IPS DF 19.7 (cell line): ENCODE measurements around the gene ASIC1.

Source experiments
- DNase-seq: peaks from one replicate; pipeline ENCODE4 v3.0.0-alpha.2; 2013; ENCODE audit warnings: low read depth, low spot score

ASIC1 gene

DNA sequence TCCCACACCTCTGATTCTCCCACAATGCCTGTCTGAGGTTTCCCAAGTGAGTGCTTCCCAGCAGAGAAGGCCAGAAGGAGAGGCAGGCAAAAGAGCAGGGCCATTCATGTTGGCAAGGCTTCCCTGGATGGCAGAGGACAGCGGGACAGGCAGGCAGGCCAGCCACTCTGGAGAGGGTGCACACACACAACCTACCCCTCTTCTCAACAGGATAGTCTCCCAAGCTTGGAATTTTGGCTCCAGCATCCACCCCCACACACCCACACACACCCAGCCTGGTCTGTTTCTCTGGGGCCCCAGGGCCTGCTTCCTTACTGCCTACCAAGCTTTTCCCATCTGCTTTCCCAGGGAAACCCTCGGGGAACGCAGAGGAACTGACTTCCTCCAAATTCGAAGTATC, 16.7 kb upstream of the ASIC1 start:
- DNase-seq, result no peak

DNA sequence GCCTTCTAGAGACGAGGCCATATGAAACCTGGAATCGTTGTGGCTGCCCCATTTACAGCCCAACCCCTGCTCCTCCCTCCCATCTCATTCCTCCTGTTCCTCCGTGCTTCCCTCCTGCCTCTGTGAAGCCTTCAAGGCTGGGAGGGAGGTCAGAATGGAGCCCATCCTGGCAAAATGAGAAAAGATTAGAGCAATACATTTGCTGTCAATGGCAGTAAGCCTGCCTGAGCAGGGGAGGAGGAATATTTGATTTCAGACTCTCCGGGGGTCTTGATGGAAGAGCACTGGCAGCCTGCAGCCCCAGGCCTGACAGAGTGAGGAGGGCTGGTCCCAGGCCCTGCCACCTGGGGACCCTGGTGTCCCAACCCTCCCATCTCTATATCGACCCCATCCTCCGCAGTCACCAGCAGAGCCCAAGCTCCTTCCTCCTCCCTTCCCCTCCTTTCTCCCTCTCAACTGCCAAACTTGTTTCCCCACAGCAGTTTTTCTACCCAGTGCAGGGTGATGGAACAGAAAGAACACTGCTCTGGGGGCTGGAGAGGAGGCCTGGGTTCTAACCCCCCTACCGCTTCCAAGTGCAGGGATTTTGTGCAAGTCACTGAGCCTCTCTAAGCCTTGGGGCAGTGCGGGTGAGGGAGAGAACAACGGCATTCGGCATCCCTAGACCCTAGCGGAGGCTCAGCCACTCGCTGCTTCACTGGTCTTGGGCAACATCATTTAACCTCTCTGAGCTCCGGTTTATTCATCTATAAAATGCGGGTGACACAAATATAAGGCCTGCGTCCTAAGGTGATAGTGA, 16.1 kb upstream of the ASIC1 start:
- DNase-seq, result no peak

- no peak for DNase-seq
These were observed 15.4 kb upstream of the ASIC1 start for GRCh38 chr12:50041962-50042361.

GRCh38 chr12:50042693-50043092, 14.7 kb upstream of the ASIC1 start:
- no peak for DNase-seq

GRCh38 chr12:50043308-50043707, 14.1 kb upstream of the ASIC1 start:
- no peak for DNase-seq

DNA sequence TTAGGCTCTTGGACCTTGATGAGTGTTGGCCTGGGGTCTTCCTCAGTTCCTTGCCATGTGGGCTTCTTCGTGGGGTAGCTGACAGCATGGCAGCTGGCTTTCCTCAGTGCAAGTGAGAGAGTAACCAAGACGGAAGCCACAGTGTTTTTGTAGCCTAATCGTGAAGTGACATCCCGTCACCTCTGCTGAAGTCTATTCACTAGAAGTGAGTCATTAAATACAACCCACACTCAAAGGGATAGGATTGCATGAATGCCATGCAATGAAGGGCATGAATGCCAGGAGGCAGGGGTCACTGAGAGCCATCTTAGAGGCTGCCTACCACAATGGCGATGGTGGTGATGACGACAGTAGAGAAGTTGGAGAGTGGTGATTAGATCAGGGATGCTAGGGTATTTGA, 13.5 kb upstream of the ASIC1 start:
- no peak for DNase-seq

DNA sequence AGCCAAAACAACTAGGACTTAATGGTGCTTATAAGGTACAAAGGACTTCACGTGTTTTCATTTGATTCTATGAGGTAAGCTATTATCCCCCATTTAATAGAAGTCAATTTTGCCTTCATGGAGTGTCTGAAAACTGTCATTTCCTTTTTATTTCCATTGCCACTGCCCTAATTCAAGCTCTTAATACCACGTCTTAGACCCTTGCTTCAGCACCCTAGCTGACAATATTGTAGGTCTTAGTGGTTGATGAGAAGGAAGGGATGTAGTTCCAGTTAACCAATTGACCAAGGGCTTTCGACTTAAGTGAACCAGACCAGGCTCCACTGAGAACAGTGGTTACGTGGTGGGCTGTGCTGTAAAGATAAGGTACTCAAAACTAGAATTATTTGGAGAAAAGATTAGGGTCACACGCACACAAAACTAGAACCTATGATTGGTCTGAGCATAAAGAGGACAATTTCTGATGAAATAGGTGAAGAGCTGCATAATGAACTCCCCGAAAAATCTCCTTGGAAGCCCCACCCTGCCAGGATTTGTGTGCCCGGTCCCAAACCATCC, 9.6 kb upstream of the ASIC1 start:
- DNase-seq, result no peak

DNA sequence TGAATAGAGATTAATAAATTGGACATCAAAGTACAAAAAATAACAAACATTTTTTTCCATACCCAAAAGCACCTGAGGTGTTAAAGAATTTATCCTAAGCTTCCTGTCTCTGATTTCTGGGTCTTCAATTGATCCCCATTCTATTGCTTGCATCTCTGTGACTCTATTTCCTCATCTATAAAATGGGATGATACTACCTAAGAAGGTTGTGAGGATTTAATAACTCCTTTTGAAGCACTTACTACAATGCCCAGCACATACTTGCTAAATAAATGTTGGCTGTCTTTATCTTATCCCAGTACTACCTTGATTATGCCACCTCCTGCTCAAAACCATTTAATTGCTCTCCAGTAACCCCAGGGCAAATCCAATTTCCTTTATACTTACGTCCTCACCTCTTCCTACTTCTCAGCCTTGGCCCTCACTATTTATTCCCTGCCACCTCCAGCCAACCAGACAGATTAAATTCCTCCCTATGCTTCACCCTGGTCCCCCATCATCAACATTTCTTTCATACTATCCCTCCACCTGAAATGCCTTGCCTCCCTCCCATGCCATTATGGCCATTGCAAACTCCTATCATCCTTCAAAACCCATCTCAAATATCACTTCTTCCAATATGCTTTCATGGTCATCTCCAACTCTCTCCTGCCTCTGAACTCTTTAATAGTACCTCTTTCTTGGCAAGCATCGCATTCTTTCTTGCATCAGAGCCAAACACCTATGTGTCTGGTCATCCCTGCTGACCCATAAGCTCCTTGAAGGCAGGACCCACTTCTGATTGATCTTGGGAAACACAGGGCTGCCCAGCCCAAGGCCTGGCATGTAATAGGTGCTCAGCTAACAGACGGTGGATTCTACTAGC, 7.9 kb upstream of the ASIC1 start:
- DNase-seq, result no peak

DNA sequence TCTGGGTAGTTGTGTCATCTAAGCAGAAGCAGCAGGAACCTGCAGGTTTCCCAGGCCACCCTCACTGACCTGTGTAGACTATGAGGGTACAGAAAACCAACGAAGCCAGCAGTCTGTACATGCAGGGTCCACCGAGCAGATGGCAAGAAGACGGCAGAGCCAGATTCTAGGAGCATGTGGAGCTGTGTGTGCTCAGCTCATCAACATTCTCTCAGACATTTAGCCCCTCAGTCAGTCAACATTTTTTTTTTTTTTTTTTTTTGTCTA, 7.3 kb upstream of the ASIC1 start:
- no peak for DNase-seq

DNA sequence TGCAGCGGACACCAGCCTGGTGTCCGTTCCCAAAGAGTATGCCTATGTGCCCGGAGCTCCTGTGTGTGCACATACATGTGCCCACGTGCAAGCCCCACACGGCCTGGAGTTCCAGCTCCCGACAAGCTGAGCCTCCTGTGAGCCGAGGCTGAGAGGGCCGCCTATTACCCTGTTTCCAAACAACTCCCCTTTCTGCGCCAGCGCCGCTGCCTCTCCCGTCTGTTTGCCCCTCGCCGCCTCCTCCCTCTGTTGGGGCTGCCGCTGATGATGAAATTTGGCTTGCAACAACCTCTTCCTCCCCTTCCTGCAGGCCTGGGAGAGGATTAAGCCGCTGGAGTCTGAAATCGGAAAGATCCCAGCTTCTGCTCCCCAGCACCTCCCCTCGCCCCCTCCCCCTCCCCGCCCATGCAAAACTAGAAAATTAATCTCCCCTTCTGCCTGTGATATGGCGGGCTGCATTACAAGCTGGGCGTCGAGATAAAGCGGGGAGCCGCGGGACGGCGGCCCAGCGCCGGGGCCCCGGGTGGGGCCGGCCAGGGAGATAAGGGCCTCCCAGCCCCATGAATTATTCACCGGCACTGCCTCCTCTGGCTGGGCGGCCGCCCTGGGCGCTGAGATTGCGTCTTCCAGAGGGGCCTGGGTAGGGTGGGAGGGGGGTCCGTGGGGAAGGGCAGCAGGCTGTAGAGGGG, 6.8 kb upstream of the ASIC1 start:
- no peak for DNase-seq

GRCh38 chr12:50051101-50051806, 6.1 kb upstream of the ASIC1 start:
- DNase-seq, result no peak

DNA sequence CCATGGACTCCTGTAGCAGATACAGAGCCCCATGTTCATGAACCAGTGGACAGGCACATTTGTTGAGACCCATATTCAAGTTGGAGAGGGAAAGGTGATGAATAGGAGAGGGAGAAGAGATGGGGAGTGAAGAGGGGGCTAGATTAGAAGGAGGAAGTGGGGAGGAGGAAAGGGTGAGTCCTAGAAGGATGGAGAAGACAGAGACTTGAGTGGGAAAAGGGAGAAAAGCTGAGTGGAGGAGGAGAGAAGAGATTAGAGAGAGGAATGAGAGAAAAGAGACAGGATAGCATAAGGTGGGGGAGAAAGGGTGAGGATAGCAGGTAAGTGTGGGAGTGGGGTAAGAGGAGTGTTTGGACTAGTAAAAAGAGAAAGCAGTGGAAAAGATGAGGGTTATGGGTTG, 4.9 kb upstream of the ASIC1 start:
- DNase-seq, result no peak

DNA sequence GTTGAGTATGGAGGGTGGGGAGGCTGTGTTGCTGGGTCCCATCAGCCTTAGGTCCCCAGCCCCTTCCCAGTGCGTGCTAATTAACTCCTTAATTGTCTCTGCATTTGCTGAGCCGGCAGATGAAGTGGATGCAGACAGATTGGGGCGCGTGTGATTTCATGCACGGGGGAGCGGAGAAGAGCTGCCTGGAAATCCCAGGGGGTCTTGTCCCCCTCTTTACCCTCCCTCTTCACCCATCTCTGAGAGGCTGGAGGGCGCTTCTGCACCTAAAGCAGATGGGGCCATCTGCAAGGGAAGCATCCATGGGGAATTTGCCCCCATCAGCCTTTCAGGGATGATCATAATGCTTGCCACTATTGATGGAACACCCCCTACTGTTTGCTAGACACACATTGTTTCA, 4.4 kb upstream of the ASIC1 start:
- DNase-seq, result no peak

DNA sequence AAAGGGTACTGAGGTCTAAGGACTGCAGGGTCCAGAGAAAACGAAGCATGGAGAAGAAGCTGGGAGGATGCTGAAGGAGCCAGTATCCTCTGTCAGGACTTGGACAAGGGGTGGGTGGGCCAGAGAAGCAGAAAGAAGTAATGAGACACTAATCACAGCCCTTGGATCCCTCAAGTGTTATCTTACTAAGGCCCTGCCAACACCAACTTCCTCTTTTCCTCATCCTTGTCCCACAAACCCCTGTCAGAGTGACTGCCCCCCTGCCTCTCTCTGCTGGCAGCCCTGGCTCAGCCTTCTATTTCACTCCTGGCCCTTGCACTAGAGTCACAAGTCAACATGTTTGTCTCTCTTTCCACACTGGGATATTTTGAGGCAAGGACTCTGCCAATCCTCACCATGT, 3.8 kb upstream of the ASIC1 start:
- no peak for DNase-seq

DNA sequence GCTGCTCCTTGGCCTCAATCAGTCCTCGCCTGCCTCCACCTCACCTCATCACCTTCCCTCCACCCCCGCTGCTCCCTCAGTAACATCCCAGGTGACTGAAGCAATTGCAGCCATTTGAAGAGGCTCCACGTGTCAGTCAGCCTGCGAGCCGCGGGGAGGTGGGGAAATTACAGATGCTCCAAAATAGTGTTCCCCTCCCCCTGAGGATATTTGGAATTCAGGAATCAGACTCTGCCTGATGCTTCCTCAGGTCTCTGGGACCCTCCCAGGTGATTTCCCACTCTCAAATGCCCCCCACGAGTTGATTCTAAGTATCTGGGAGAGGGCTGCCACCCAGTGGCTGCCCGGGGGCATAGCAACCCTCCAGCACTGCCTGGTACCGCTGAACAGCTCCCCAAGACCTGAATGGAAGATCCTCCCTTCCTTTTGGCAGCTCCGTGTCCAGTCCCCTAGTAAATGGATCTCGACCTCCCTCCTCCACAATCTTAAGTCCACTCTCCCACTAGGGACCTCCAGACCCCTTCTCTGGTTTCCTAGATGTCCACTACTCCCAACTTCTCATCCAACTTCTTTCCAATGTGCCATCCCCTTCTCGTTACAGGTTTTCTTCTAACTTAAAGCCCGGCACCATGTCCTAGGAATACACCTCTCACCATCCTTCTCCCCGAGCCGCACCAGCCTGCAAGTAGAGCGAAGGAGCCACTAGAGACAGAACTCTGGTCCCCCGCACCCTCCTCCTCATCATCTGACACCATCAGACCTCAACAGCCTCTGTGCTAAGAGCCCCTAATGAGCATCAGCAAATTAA, 1.4 kb upstream of the ASIC1 start:
- no peak for DNase-seq

- DNase-seq, result no peak
These were observed 788 bp upstream of the ASIC1 start for GRCh38 chr12:50056639-50056976.

GRCh38 chr12:50057896-50058670, 687 bp downstream of the ASIC1 start:
- no peak for DNase-seq

GRCh38 chr12:50058743-50059312, 1.4 kb downstream of the ASIC1 start:
- no peak for DNase-seq

GRCh38 chr12:50059440-50060119, 2.2 kb downstream of the ASIC1 start:
- no peak for DNase-seq
